Calu3 (cell line): ENCODE results near the gene SOAT1. TPM values are rescaled to one million over a fixed set of nuclear protein-coding genes. Genes with fewer than 3 reads are reported as not detected.
"Not testable (repeated sequence)": the region's sequence is repeated elsewhere in the genome, so short reads cannot be mapped to it uniquely, and the experiment has no call there.

Experiments
- Bru-seq: library from RNA; stranded (reverse); fragments of 400-500 nt; gene quantifications from one replicate; lab custom pipeline; 2021; lab: Mats Ljungman, UMichigan
- BruChase-seq, 2 experiments: library from RNA; stranded (reverse); fragments of 400-500 nt; gene quantifications; one replicate each; lab custom pipeline; 2021; lab: Mats Ljungman, UMichigan
- BruUV-seq: library from RNA; stranded (reverse); fragments of 400-500 nt; replicated peaks from 2 replicates; lab custom pipeline; 2021; lab: Mats Ljungman, UMichigan
- CTCF ChIA-PET: fragments of 300-600 bp; sonication (Branson Sonifier 250); formaldehyde crosslinking; loops from one replicate; lab custom pipeline; 2022; ENCODE audit warnings: antibody characterized with exemption; lab: Charles Lee
- DNase-seq: peaks from one replicate; pipeline ENCODE4 v3.0.0; 2022
- H3K27ac Mint-ChIP-seq: one replicate; pipeline ENCODE4 v1.8.0; 2022; ENCODE audit warnings: mixed read lengths; ENCODE audit not compliant: unreplicated experiment
- H3K27me3 Mint-ChIP-seq: one replicate; pipeline ENCODE4 v1.8.0; 2022; ENCODE audit warnings: mixed read lengths; ENCODE audit not compliant: unreplicated experiment
- H3K36me3 Mint-ChIP-seq: one replicate; pipeline ENCODE4 v1.8.0; 2022; ENCODE audit warnings: mild to moderate bottlenecking, moderate library complexity, mixed read lengths; ENCODE audit not compliant: insufficient read depth, unreplicated experiment
- H3K4me1 Mint-ChIP-seq: one replicate; pipeline ENCODE4 v1.8.0; 2022; ENCODE audit warnings: mild to moderate bottlenecking, low read depth, mixed read lengths; ENCODE audit not compliant: unreplicated experiment
- H3K4me3 Mint-ChIP-seq: one replicate; pipeline ENCODE4 v1.8.0; 2022; ENCODE audit warnings: mild to moderate bottlenecking, low read depth, moderate library complexity, mixed read lengths; ENCODE audit not compliant: unreplicated experiment
- H3K9me3 Mint-ChIP-seq: one replicate; pipeline ENCODE4 v1.8.0; 2022; ENCODE audit warnings: low read depth, mixed read lengths; ENCODE audit not compliant: unreplicated experiment
- CTCF ChIP-seq: fragments of 200-600 bp; IDR thresholded peaks from one replicate; pipeline ENCODE4 v1.8.0; 2022; ENCODE audit warnings: antibody characterized with exemption; ENCODE audit not compliant: unreplicated experiment
- intact Hi-C: fragments of 100-400 bp; cut with micrococcal nuclease; formaldehyde crosslinking; loops from one replicate; pipeline ENCODE4 v1.10.0; 2022; ENCODE audit not compliant: unreplicated experiment
- long read RNA-seq: library from polyadenylated mRNA; stranded (forward); transcript quantifications from one replicate; pipeline ENCODE4 v2.0.0, GENCODE V29; 2022
- total RNA-seq: library from RNA; stranded (reverse); gene quantifications from 2 replicates; pipeline ENCODE4 v1.2.3, GENCODE V29; 2022

The SOAT1 gene
- 134 and 190 TPM in 2 replicates for total RNA-seq
- Bru-seq, nascent RNA, result percentile 94 among the genes with signal in this experiment
- BruChase-seq, experiment 1, labeled RNA remaining after a 6-hour chase, result percentile 97 among the genes with signal in this experiment
- percentile 95 among the genes with signal in this experiment for BruChase-seq, experiment 2, labeled RNA remaining after a 2-hour chase
- long read RNA-seq, full-length matches to known transcripts, result 124 of 154 reads
- long read RNA-seq, partial matches to known transcripts, result 15 of 154 reads
- long read RNA-seq, other reads (novel, unspliced or antisense), result 15 of 154 reads

GRCh38 chr1:179293340-179294327 is at the start of gene SOAT1:
TSS of gene SOAT1 (plus strand) at chr1:179293797. CDS start at chr1:179302685, 8,888 bp downstream.
- TF ChIP-seq CTCF, result peak; percentile 35
- peak within 1 kb of the TSS; percentile 93 for H3K27ac Mint-ChIP-seq
- CTCF ChIA-PET, result interaction anchor here (0.7 to 2.0 kb wide), 7 partner anchors 42 to 931 kb away, joined by 3 to 13 read pairs (median 5); partner anchors contain the start of gene AXDND1
- peak; percentile 98 for DNase-seq
- H3K27me3 Mint-ChIP-seq, result no peaks in the 10 kb centered on the region
- no peaks in the 10 kb centered on the region for H3K9me3 Mint-ChIP-seq
- peaks cover 39% of the 10 kb centered on the region for H3K36me3 Mint-ChIP-seq
- intact Hi-C loops, result loop anchor here (2.0 kb wide), 2 partner anchors 75 to 213 kb away; no protein-coding TSS in a partner anchor
- peak within 1 kb of the TSS; percentile 99 for H3K4me3 Mint-ChIP-seq
- peaks cover 46% of the 10 kb centered on the region for H3K4me1 Mint-ChIP-seq
- BruUV-seq, result no TSS peak

DNA sequence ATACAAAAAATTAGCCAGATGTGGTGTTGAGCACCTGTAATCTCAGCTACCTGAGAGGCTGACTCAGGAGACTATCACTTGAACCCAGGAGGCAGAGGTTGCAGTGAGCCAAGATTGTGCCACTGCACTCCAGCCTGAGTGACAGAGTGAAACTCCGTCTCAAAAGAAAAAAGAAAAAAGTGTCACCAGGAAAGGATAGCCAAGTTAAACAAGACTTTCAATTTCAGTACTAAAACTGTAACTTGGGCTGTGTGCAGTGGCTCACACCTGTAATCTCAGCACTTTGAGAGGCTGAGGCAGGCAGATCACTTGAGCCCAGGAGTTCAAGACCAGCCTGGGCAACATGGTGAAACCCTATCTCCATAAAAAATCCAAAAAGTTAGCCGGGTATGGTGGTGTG is 48.2 kb upstream of the SOAT1 start:
- H3K36me3 Mint-ChIP-seq, BruUV-seq, intact Hi-C loops, CTCF ChIA-PET, H3K27me3 Mint-ChIP-seq, DNase-seq, H3K4me3 Mint-ChIP-seq, H3K4me1 Mint-ChIP-seq, H3K27ac Mint-ChIP-seq, H3K9me3 Mint-ChIP-seq: not testable (repeated sequence)

DNA sequence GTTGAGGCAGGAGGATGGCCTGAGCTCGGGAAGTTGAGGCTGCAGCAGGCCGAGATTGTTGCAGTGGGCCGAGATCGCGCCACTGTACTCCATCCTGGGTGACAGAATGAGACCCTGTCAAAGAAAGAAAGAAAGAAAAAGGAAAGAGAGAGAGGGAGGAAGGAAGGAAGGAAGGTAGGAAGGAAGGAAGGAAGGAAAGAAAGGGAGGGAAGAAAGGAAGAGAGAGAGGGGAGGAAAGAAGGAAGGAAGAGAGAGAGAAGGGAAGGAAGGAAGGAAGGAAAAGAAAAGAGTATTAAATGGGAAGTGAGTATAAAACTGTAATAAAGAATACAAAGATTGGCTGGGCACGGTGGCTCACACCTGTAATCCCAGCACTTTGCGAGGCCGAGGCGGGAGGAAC is 45.7 kb upstream of the SOAT1 start:
- CTCF ChIA-PET, result interaction anchor here (0.6 kb wide), 1 partner anchor 15 kb away, joined by 3 read pairs; no protein-coding TSS in a partner anchor
- H3K36me3 Mint-ChIP-seq, result no peaks in the 10 kb centered on the region
- no peak for TF ChIP-seq CTCF
- no TSS peak for BruUV-seq
- H3K27me3 Mint-ChIP-seq, result no peaks in the 10 kb centered on the region
- no peaks in the 10 kb centered on the region for H3K9me3 Mint-ChIP-seq
- intact Hi-C loops, result no loop called here
- no peak overlapping the region for H3K27ac Mint-ChIP-seq
- H3K4me1 Mint-ChIP-seq, result no peaks in the 10 kb centered on the region
- DNase-seq, result no peak
- H3K4me3 Mint-ChIP-seq, result no peak overlapping the region

- BruUV-seq, result no TSS peak
- H3K4me3 Mint-ChIP-seq, result no peak overlapping the region
- H3K36me3 Mint-ChIP-seq, result no peaks in the 10 kb centered on the region
- TF ChIP-seq CTCF, result no peak
- no peaks in the 10 kb centered on the region for H3K9me3 Mint-ChIP-seq
- CTCF ChIA-PET, result interaction anchor here (0.5 to 1.8 kb wide), 9 partner anchors 36 to 1132 kb away, joined by 3 to 13 read pairs (median 5); partner anchors contain the start of gene SOAT1
- H3K4me1 Mint-ChIP-seq, result no peaks in the 10 kb centered on the region
- DNase-seq, result no peak
- H3K27ac Mint-ChIP-seq, result no peak overlapping the region
- H3K27me3 Mint-ChIP-seq, result no peaks in the 10 kb centered on the region
- intact Hi-C loops, result loop anchor here (1.0 to 5.0 kb wide), 5 partner anchors 41 to 346 kb away; no protein-coding TSS in a partner anchor
Observed at GRCh38 chr1:179251675-179252074, 41.9 kb upstream of the SOAT1 start.
